GM12864 (cell line): ENCODE data around the gene NXNL2.

Experiments used
- DNase-seq: peaks from one replicate; pipeline ENCODE4 v3.0.0-alpha.2; 2011; ENCODE audit warnings: low read depth
- H3K4me3 ChIP-seq: 2 replicates; pipeline ENCODE4 v1.5.1; 2011; ENCODE audit warnings: mild to moderate bottlenecking, low read depth, low read length, control low read depth
- TF ChIP-seq, protein P1 (sequence below): IDR thresholded peaks from 2 replicates; pipeline ENCODE4 v1.5.1; 2011; ENCODE audit warnings: low read depth, mild to moderate bottlenecking, moderate library complexity, low read length, control low read depth, inconsistent platforms; ENCODE audit errors: missing control alignments

Gene NXNL2

GRCh38 chr9:88586452-88586851 lies 51.5 kb downstream of the NXNL2 start:
- no peak overlapping the region for H3K4me3 ChIP-seq
- no peak for DNase-seq
- TF ChIP-seq, protein P1, sequence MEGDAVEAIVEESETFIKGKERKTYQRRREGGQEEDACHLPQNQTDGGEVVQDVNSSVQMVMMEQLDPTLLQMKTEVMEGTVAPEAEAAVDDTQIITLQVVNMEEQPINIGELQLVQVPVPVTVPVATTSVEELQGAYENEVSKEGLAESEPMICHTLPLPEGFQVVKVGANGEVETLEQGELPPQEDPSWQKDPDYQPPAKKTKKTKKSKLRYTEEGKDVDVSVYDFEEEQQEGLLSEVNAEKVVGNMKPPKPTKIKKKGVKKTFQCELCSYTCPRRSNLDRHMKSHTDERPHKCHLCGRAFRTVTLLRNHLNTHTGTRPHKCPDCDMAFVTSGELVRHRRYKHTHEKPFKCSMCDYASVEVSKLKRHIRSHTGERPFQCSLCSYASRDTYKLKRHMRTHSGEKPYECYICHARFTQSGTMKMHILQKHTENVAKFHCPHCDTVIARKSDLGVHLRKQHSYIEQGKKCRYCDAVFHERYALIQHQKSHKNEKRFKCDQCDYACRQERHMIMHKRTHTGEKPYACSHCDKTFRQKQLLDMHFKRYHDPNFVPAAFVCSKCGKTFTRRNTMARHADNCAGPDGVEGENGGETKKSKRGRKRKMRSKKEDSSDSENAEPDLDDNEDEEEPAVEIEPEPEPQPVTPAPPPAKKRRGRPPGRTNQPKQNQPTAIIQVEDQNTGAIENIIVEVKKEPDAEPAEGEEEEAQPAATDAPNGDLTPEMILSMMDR, result no peak

- no peak overlapping the region for H3K4me3 ChIP-seq
- TF ChIP-seq, protein P1, result no peak
- DNase-seq, result no peak
These were observed 52.2 kb downstream of the NXNL2 start for GRCh38 chr9:88587182-88587581.

GRCh38 chr9:88587885-88588649 lies 53.1 kb downstream of the NXNL2 start:
- no peak overlapping the region for H3K4me3 ChIP-seq
- TF ChIP-seq, protein P1, result no peak
- no peak for DNase-seq

- TF ChIP-seq, protein P1, result no peak
- no peak overlapping the region for H3K4me3 ChIP-seq
These were observed 54.7 kb downstream of the NXNL2 start for GRCh38 chr9:88589656-88590055.

DNA sequence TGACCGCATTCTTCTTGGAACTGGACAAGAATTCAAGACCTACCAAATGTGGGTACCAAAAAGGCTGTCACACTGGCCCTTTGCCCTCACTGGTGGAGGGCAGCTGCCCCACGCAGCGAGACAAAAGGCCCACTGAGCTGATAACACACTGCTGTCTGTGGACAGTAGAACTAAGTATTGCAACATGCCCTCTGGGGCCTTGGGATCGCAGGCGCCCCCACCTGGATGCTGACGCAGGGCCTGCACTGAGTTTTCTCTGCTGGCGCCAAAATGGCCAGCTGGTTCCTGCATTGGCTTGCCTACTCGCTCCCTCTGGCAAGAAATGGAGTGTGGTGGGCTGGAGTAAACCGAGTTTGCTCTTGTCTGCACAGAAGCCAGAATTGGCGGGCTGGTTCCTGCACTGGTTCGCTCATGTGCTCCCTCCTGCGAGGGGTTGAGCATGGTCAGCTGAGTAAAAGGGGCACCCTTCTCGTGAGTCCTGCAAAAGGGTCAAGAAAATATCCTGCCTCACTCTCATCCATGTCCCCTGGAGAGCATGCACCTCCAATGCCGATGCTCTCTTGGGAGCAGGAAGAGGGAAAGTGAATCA lies 55.7 kb downstream of the NXNL2 start:
- DNase-seq, result no peak
- TF ChIP-seq, protein P1, result peak; percentile 12
- H3K4me3 ChIP-seq, result no peak overlapping the region

More at GRCh38 chr9:88589656-88590055, 54.7 kb downstream of the NXNL2 start:
- DNase-seq, result no peak

GRCh38 chr9:88593537-88594185 lies 58.7 kb downstream of the NXNL2 start:
- TF ChIP-seq, protein P1, result peak; percentile 63
- H3K4me3 ChIP-seq, result no peak overlapping the region
- peak; percentile 22 for DNase-seq
